GM18519 (cell line): ENCODE data around the gene RANBP9.

ENCODE experiments used
- ATAC-seq: cut with Tn5 transposase; IDR thresholded peaks from one replicate; pipeline ENCODE4 v1.9.1; 2021; ENCODE audit warnings: mild to moderate bottlenecking, moderate library complexity; ENCODE audit not compliant: unreplicated experiment, low FRiP score

The RANBP9 gene

GRCh38 chr6:13605634-13606033, 106.0 kb downstream of the RANBP9 start:
- ATAC-seq, result no peak

- no peak for ATAC-seq
Measured at GRCh38 chr6:13604546-13605416, 106.9 kb downstream of the RANBP9 start.

GRCh38 chr6:13604135-13604534, 107.5 kb downstream of the RANBP9 start:
- no peak for ATAC-seq

GRCh38 chr6:13600036-13600435, 111.6 kb downstream of the RANBP9 start:
- ATAC-seq, result no peak

GRCh38 chr6:13597073-13597472, 114.6 kb downstream of the RANBP9 start:
- no peak for ATAC-seq

- no peak for ATAC-seq
Measured at GRCh38 chr6:13593720-13594119, 117.9 kb downstream of the RANBP9 start.

GRCh38 chr6:13593103-13593502, 118.5 kb downstream of the RANBP9 start:
- no peak for ATAC-seq

GRCh38 chr6:13591205-13591921, 120.3 kb downstream of the RANBP9 start:
- ATAC-seq, result no peak

GRCh38 chr6:13590574-13591153, 121.0 kb downstream of the RANBP9 start:
- ATAC-seq, result no peak

- no peak for ATAC-seq
Measured at GRCh38 chr6:13589801-13590200, 121.8 kb downstream of the RANBP9 start.

GRCh38 chr6:13586603-13587542, 124.8 kb downstream of the RANBP9 start:
- no peak for ATAC-seq

GRCh38 chr6:13581700-13582229, 129.9 kb downstream of the RANBP9 start:
- ATAC-seq, result no peak

GRCh38 chr6:13579911-13580310, 131.7 kb downstream of the RANBP9 start:
- no peak for ATAC-seq

GRCh38 chr6:13577926-13578325, 133.7 kb downstream of the RANBP9 start:
- ATAC-seq, result no peak

- ATAC-seq, result no peak
Measured at GRCh38 chr6:13576017-13576416, 135.6 kb downstream of the RANBP9 start.

- ATAC-seq, result no peak
Measured at GRCh38 chr6:13575377-13575775, 136.3 kb downstream of the RANBP9 start.

- ATAC-seq, result peak; percentile 39
Measured at GRCh38 chr6:13574571-13575376, 136.9 kb downstream of the RANBP9 start, which contains the start of gene SIRT5. SIRT5 (plus strand) TSS chr6:13574601; CDS start chr6:13584111, 9,510 bp downstream.

- ATAC-seq, result peak; percentile 68
Measured at GRCh38 chr6:13574149-13574570, 137.5 kb downstream of the RANBP9 start.

- no peak for ATAC-seq
Measured at GRCh38 chr6:13573669-13574110, 137.9 kb downstream of the RANBP9 start.
